ENCODE data around the gene HIVEP3.
A peak's percentile ranks its signal among the peaks of the same experiment; 100 is the strongest.

HIVEP3 gene

GRCh38 chr1:41804176-41804575 is 114.5 kb downstream of the HIVEP3 start:
- DNase-seq (ENCODE audit: low read depth): peak; percentile 35
- H3K4me3 ChIP-seq (ENCODE audit: low read depth, low read length): no peak overlapping the region
- TF ChIP-seq CTCF (IDR thresholded peaks at IDR 0.05; ENCODE audit: low read depth, low read length) (no peak), MAX (IDR thresholded peaks at IDR 0.05; ENCODE audit: low read depth, low read length) (no peak), MYC (IDR thresholded peaks at IDR 0.05; ENCODE audit: low read depth, low read length) (no peak), POLR2A (IDR thresholded peaks at IDR 0.05; ENCODE audit: extremely low read depth, insufficient read length) (no peak)

GRCh38 chr1:41803656-41804055 is 115.1 kb downstream of the HIVEP3 start:
- H3K4me3 ChIP-seq (ENCODE audit: low read depth, low read length): no peak overlapping the region
- DNase-seq (ENCODE audit: low read depth): peak; percentile 30
- TF ChIP-seq MAX (IDR thresholded peaks at IDR 0.05; ENCODE audit: low read depth, low read length) (no peak), CTCF (IDR thresholded peaks at IDR 0.05; ENCODE audit: low read depth, low read length) (no peak), MYC (IDR thresholded peaks at IDR 0.05; ENCODE audit: low read depth, low read length) (no peak), POLR2A (IDR thresholded peaks at IDR 0.05; ENCODE audit: extremely low read depth, insufficient read length) (no peak)

- H3K4me3 ChIP-seq (ENCODE audit: low read depth, low read length): no peak overlapping the region
- peak; percentile 93 for DNase-seq (ENCODE audit: low read depth)
- TF ChIP-seq MYC (IDR thresholded peaks at IDR 0.05; ENCODE audit: low read depth, low read length): peak; percentile 9; the same call in 1 of the 2 replicates
- TF ChIP-seq MAX (IDR thresholded peaks at IDR 0.05; ENCODE audit: low read depth, low read length): peak; percentile 26; the same call in 1 of the 2 replicates
- TF ChIP-seq POLR2A (IDR thresholded peaks at IDR 0.05; ENCODE audit: extremely low read depth, insufficient read length): no peak
- no peak for TF ChIP-seq CTCF (IDR thresholded peaks at IDR 0.05; ENCODE audit: low read depth, low read length)
These were observed 115.9 kb downstream of the HIVEP3 start for GRCh38 chr1:41802532-41803501.

- DNase-seq (ENCODE audit: low read depth): no peak
- no peak overlapping the region for H3K4me3 ChIP-seq (ENCODE audit: low read depth, low read length)
- TF ChIP-seq CTCF (IDR thresholded peaks at IDR 0.05; ENCODE audit: low read depth, low read length) (no peak), POLR2A (IDR thresholded peaks at IDR 0.05; ENCODE audit: extremely low read depth, insufficient read length) (no peak), MAX (IDR thresholded peaks at IDR 0.05; ENCODE audit: low read depth, low read length) (no peak), MYC (IDR thresholded peaks at IDR 0.05; ENCODE audit: low read depth, low read length) (no peak)
These were observed 118.4 kb downstream of the HIVEP3 start for GRCh38 chr1:41800311-41800829.

GRCh38 chr1:41799723-41800122 is 119.0 kb downstream of the HIVEP3 start:
- no peak for TF ChIP-seq CTCF (IDR thresholded peaks at IDR 0.05; ENCODE audit: low read depth, low read length)
- DNase-seq (ENCODE audit: low read depth): peak; percentile 45
- no peak overlapping the region for H3K4me3 ChIP-seq (ENCODE audit: low read depth, low read length)
